GM18517 (cell line): ENCODE data around the gene CBX3.
"Not testable (repeated sequence)": the region's sequence is repeated elsewhere in the genome, so short reads cannot be mapped to it uniquely, and the experiment has no call there.

Experiments
- ATAC-seq: cut with Tn5 transposase; IDR thresholded peaks from one replicate; pipeline ENCODE4 v1.9.1; 2021; ENCODE audit warnings: mild to moderate bottlenecking, moderate library complexity; ENCODE audit not compliant: unreplicated experiment

The CBX3 gene

GRCh38 chr7:26187380-26188205 is 14.0 kb upstream of the CBX3 start:
- ATAC-seq = no peak

- no peak for ATAC-seq
Measured at GRCh38 chr7:26188206-26188956, 13.2 kb upstream of the CBX3 start.

- no peak for ATAC-seq
Measured at GRCh38 chr7:26188957-26189541, 12.5 kb upstream of the CBX3 start.

- ATAC-seq = no peak
Measured at GRCh38 chr7:26189697-26190096, 11.8 kb upstream of the CBX3 start.

- no peak for ATAC-seq
Measured at GRCh38 chr7:26190417-26190869, 11.1 kb upstream of the CBX3 start.

- no peak for ATAC-seq
Measured at GRCh38 chr7:26191233-26191973, 10.1 kb upstream of the CBX3 start.

- no peak for ATAC-seq
Measured at GRCh38 chr7:26191974-26192479, 9.5 kb upstream of the CBX3 start.

- ATAC-seq = no peak
Measured at GRCh38 chr7:26192485-26193087, 9.0 kb upstream of the CBX3 start.

GRCh38 chr7:26193432-26194207 is 7.9 kb upstream of the CBX3 start:
- ATAC-seq = no peak

- ATAC-seq = not testable (repeated sequence)
Measured at GRCh38 chr7:26194764-26195163, 6.8 kb upstream of the CBX3 start.

- no peak for ATAC-seq
Measured at GRCh38 chr7:26195182-26195581, 6.4 kb upstream of the CBX3 start.

- no peak for ATAC-seq
Measured at GRCh38 chr7:26195867-26196657, 5.5 kb upstream of the CBX3 start.

GRCh38 chr7:26197153-26198115 is 4.1 kb upstream of the CBX3 start:
- no peak for ATAC-seq

- no peak for ATAC-seq
Measured at GRCh38 chr7:26198133-26198780, 3.3 kb upstream of the CBX3 start.

- ATAC-seq = no peak
Measured at GRCh38 chr7:26198781-26199169, 2.8 kb upstream of the CBX3 start.

GRCh38 chr7:26199301-26200037 is 2.1 kb upstream of the CBX3 start:
- no peak for ATAC-seq

- ATAC-seq = peak; percentile 1
Measured at GRCh38 chr7:26200038-26200443, 1.5 kb upstream of the CBX3 start.
